ENCODE measurements around the gene GSK3B.

GSK3B gene

DNA sequence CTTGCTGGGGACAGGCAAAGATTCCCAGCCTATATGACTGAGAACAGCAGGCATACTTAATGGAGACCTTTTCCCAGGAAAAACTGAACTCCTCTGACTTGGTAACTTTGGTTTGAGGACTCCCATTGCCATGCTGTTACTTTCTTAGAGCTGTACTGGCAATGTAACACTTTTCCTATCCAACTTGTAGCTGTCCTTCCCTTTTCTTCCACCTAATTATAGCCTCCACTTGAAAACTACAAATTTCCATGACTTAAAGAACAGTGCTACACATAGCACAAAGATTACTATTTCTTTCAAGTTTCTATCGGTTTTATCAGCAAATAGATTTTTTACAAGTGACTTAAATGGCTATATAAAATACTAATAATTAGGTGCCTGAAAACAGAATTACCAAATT lies 116.9 kb downstream of the GSK3B start:
- no peaks in the 10 kb centered on the region for H3K27me3 Mint-ChIP-seq
- H3K9me3 Mint-ChIP-seq = peaks cover under 1% of the 10 kb centered on the region
- no peak overlapping the region for H3K27ac Mint-ChIP-seq
- peaks cover 24% of the 10 kb centered on the region for H3K4me1 Mint-ChIP-seq (ENCODE audit: low read depth)
- H3K4me3 Mint-ChIP-seq = no peak overlapping the region
- H3K36me3 Mint-ChIP-seq (ENCODE audit: low read depth) = peaks cover 43% of the 10 kb centered on the region

- no peaks in the 10 kb centered on the region for H3K27me3 Mint-ChIP-seq
Observed at GRCh38 chr3:119976214-119976613, 118.0 kb downstream of the GSK3B start.

DNA sequence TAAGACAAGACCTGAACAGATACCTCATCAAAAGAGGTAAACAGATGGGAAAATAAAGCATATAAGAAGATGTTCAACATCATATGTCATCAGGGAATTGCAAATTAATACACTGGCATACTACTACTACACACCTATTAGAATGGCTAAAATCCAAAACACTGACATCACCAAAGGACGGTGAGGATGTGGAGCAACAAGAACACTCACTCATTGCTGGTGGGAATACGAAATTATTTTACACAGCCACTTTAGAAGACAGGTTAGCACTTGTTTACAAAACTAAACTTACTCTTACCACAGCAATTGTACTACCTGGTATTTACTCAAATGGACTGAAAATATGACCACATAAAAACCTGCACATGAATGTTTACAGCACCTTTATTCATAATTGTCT lies 119.6 kb downstream of the GSK3B start:
- Mint-ChIP-seq H3K27me3 (no peaks in the 10 kb centered on the region), H3K4me3 (no peak overlapping the region), H3K36me3 (ENCODE audit: low read depth) (peaks cover 33% of the 10 kb centered on the region), H3K4me1 (ENCODE audit: low read depth) (peaks cover 28% of the 10 kb centered on the region), H3K9me3 (peaks cover 4% of the 10 kb centered on the region), H3K27ac (no peak overlapping the region)

More at GRCh38 chr3:119976214-119976613, 118.0 kb downstream of the GSK3B start:
- H3K9me3 Mint-ChIP-seq = peaks cover 4% of the 10 kb centered on the region
- H3K4me3 Mint-ChIP-seq = no peak overlapping the region
- H3K4me1 Mint-ChIP-seq (ENCODE audit: low read depth) = peaks cover 24% of the 10 kb centered on the region
- H3K36me3 Mint-ChIP-seq (ENCODE audit: low read depth) = peaks cover 39% of the 10 kb centered on the region
- H3K27ac Mint-ChIP-seq = no peak overlapping the region

GRCh38 chr3:119973018-119973646 lies 121.1 kb downstream of the GSK3B start:
- Mint-ChIP-seq H3K4me1 (ENCODE audit: low read depth) (peaks cover 37% of the 10 kb centered on the region), H3K27ac (no peak overlapping the region), H3K9me3 (peaks cover 4% of the 10 kb centered on the region), H3K4me3 (no peak overlapping the region), H3K27me3 (no peaks in the 10 kb centered on the region), H3K36me3 (ENCODE audit: low read depth) (peaks cover 18% of the 10 kb centered on the region)

- peaks cover 16% of the 10 kb centered on the region for H3K4me1 Mint-ChIP-seq (ENCODE audit: low read depth)
- H3K36me3 Mint-ChIP-seq (ENCODE audit: low read depth) = peaks cover 9% of the 10 kb centered on the region
- H3K27me3 Mint-ChIP-seq = no peaks in the 10 kb centered on the region
- peaks cover 4% of the 10 kb centered on the region for H3K9me3 Mint-ChIP-seq
- no peak overlapping the region for H3K27ac Mint-ChIP-seq
- H3K4me3 Mint-ChIP-seq = no peak overlapping the region
Observed at GRCh38 chr3:119969759-119970158, 124.5 kb downstream of the GSK3B start.

- no peak overlapping the region for H3K27ac Mint-ChIP-seq
- H3K9me3 Mint-ChIP-seq = peaks cover 4% of the 10 kb centered on the region
- no peak overlapping the region for H3K4me3 Mint-ChIP-seq
- peaks cover 24% of the 10 kb centered on the region for H3K4me1 Mint-ChIP-seq (ENCODE audit: low read depth)
- peaks cover 13% of the 10 kb centered on the region for H3K36me3 Mint-ChIP-seq (ENCODE audit: low read depth)
- H3K27me3 Mint-ChIP-seq = no peaks in the 10 kb centered on the region
Observed at GRCh38 chr3:119967353-119968006, 126.8 kb downstream of the GSK3B start.

GRCh38 chr3:119965692-119966091 lies 128.6 kb downstream of the GSK3B start:
- no peak overlapping the region for H3K27ac Mint-ChIP-seq
- H3K9me3 Mint-ChIP-seq = no peaks in the 10 kb centered on the region
- H3K36me3 Mint-ChIP-seq (ENCODE audit: low read depth) = peaks cover 20% of the 10 kb centered on the region
- no peak overlapping the region for H3K4me3 Mint-ChIP-seq
- H3K4me1 Mint-ChIP-seq (ENCODE audit: low read depth) = peaks cover 26% of the 10 kb centered on the region
- no peaks in the 10 kb centered on the region for H3K27me3 Mint-ChIP-seq

GRCh38 chr3:119964294-119964693 lies 130.0 kb downstream of the GSK3B start:
- Mint-ChIP-seq H3K36me3 (ENCODE audit: low read depth) (peaks cover 28% of the 10 kb centered on the region), H3K9me3 (no peaks in the 10 kb centered on the region), H3K4me1 (ENCODE audit: low read depth) (peaks cover 21% of the 10 kb centered on the region), H3K4me3 (no peak overlapping the region), H3K27me3 (no peaks in the 10 kb centered on the region), H3K27ac (no peak overlapping the region)

- peaks cover 4% of the 10 kb centered on the region for H3K9me3 Mint-ChIP-seq
- peaks cover 19% of the 10 kb centered on the region for H3K36me3 Mint-ChIP-seq (ENCODE audit: low read depth)
- peaks cover 22% of the 10 kb centered on the region for H3K4me1 Mint-ChIP-seq (ENCODE audit: low read depth)
- no peak overlapping the region for H3K27ac Mint-ChIP-seq
- H3K4me3 Mint-ChIP-seq = no peak overlapping the region
- no peaks in the 10 kb centered on the region for H3K27me3 Mint-ChIP-seq
Observed at GRCh38 chr3:119955972-119956371, 138.3 kb downstream of the GSK3B start.

DNA sequence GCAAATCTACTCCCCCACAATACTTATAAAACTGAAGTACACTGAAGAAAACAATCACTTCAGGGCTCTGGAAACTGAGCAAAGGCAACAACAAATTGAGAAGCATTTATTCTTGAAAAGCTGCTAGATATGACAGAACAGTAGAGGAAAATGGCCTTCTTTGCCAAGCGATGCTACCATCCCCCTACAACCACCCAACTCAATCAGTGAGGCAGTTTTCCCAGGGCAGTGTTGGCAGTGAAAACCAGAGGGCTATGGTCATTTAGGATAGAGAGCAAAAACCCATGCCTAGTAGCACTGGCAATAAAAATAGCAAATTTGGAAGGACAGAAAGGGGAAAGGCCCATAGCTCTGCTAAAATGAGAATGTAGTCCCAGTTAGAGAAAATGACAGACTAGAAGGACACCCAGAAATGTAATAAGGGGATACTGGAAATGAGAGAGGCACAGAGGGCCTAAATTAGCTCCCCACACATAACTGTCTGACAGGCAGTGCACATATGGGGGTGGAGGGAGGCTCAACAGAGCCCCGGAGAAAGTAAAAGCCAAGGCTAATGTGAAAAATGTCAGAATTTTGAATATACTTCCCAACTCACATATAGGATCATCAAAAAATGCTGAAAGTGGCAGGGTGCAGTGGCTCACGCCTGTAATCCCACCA lies 143.5 kb downstream of the GSK3B start:
- no peak overlapping the region for H3K4me3 Mint-ChIP-seq
- H3K4me1 Mint-ChIP-seq (ENCODE audit: low read depth) = peaks cover 25% of the 10 kb centered on the region
- H3K27me3 Mint-ChIP-seq = no peaks in the 10 kb centered on the region
- peaks cover 5% of the 10 kb centered on the region for H3K36me3 Mint-ChIP-seq (ENCODE audit: low read depth)
- no peaks in the 10 kb centered on the region for H3K9me3 Mint-ChIP-seq
- H3K27ac Mint-ChIP-seq = no peak overlapping the region

- Mint-ChIP-seq H3K36me3 (ENCODE audit: low read depth) (peaks cover 21% of the 10 kb centered on the region), H3K4me1 (ENCODE audit: low read depth) (peaks cover 33% of the 10 kb centered on the region), H3K27me3 (no peaks in the 10 kb centered on the region), H3K4me3 (no peak overlapping the region), H3K27ac (no peak overlapping the region), H3K9me3 (no peaks in the 10 kb centered on the region)
Observed at GRCh38 chr3:119945291-119945690, 149.0 kb downstream of the GSK3B start.

GRCh38 chr3:119944091-119944490 lies 150.2 kb downstream of the GSK3B start:
- Mint-ChIP-seq H3K9me3 (no peaks in the 10 kb centered on the region), H3K27ac (peak overlapping the region; percentile 43)

GRCh38 chr3:119939077-119939476 lies 155.2 kb downstream of the GSK3B start:
- Mint-ChIP-seq H3K27me3 (no peaks in the 10 kb centered on the region), H3K4me3 (no peak overlapping the region), H3K4me1 (ENCODE audit: low read depth) (peaks cover 61% of the 10 kb centered on the region), H3K9me3 (no peaks in the 10 kb centered on the region), H3K27ac (no peak overlapping the region), H3K36me3 (ENCODE audit: low read depth) (peaks cover 23% of the 10 kb centered on the region)

More at GRCh38 chr3:119944091-119944490, 150.2 kb downstream of the GSK3B start:
- H3K4me3 Mint-ChIP-seq = no peak overlapping the region
- H3K36me3 Mint-ChIP-seq (ENCODE audit: low read depth) = peaks cover 28% of the 10 kb centered on the region
- H3K4me1 Mint-ChIP-seq (ENCODE audit: low read depth) = peaks cover 35% of the 10 kb centered on the region
- H3K27me3 Mint-ChIP-seq = no peaks in the 10 kb centered on the region

GRCh38 chr3:119937229-119937628 lies 157.0 kb downstream of the GSK3B start:
- Mint-ChIP-seq H3K4me1 (ENCODE audit: low read depth) (peaks cover 49% of the 10 kb centered on the region), H3K36me3 (ENCODE audit: low read depth) (peaks cover 17% of the 10 kb centered on the region), H3K27me3 (no peaks in the 10 kb centered on the region), H3K27ac (peak overlapping the region; percentile 75), H3K4me3 (peak overlapping the region; percentile 52), H3K9me3 (no peaks in the 10 kb centered on the region)

DNA sequence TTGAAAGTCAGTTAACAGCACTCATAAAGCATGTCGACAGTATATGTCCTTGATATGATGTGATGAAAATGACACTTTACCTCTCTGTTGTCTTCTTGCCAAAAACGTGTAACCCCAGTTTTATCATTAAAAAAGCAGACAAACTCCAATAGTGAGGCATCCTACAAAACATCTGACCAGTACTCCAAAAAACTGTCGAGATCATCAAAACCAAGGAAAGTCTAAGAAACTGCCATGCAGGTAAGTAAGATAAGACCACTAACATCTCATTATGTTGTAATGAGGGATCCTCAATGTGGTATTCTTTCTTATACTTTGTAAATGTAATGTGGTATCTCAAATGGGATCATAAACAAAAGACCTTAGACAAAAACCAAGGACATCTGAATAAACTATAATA lies 160.0 kb downstream of the GSK3B start:
- Mint-ChIP-seq H3K27ac (no peak overlapping the region), H3K27me3 (no peaks in the 10 kb centered on the region), H3K4me3 (no peak overlapping the region), H3K36me3 (ENCODE audit: low read depth) (peaks cover 14% of the 10 kb centered on the region), H3K9me3 (no peaks in the 10 kb centered on the region), H3K4me1 (ENCODE audit: low read depth) (peaks cover 45% of the 10 kb centered on the region)

Measured in stimulated activated naive CD8-positive, alpha-beta T cell treated with anti-CD3 and anti-CD28 coated beads, Interleukin-15, Interleukin-2, amounts not matched to agents 100 ng/mL and 50 ng/mL, for 24 hours (primary cell).